HG02870 (cell line): ENCODE results near the gene ASCL3.
"Not testable (repeated sequence)": the region's sequence is repeated elsewhere in the genome, so short reads cannot be mapped to it uniquely, and the experiment has no call there.

ENCODE experiments used
- ATAC-seq: cut with Tn5 transposase; IDR thresholded peaks from one replicate; pipeline ENCODE4 v1.9.1; 2021; ENCODE audit warnings: mild to moderate bottlenecking, moderate library complexity; ENCODE audit not compliant: unreplicated experiment

Gene ASCL3, protein sequence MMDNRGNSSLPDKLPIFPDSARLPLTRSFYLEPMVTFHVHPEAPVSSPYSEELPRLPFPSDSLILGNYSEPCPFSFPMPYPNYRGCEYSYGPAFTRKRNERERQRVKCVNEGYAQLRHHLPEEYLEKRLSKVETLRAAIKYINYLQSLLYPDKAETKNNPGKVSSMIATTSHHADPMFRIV

DNA sequence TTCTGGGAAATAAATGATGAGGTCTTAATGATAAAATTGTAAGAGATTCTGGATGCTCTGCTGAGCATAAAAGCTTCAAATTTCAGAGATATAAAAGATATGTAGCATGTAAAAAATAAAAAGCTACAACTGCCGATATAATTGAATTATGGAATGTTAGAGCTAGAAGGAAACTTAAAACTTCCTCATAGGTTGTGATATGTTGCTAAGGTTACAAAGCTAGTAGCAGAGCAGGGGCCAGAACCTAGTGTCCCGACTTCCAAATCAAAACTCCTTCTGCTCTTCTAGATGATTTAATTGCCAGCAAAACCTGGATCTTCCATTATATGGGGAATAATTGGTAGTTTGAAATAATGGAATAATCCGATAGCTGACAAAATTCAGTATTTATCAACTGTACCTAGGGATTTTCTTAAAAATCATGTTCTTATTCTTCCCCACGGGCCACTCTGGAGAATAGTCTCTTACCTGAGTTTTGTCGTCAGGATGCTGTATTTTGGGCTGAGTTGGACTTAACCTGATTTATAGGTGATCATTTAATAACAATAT lies at the start of gene ASCL3:
Gene ASCL3 (minus strand): TSS at position 499 of the 549 bp plus-strand sequence. CDS start 4,855 bp downstream, outside the sequence.
- ATAC-seq, result no peak

DNA sequence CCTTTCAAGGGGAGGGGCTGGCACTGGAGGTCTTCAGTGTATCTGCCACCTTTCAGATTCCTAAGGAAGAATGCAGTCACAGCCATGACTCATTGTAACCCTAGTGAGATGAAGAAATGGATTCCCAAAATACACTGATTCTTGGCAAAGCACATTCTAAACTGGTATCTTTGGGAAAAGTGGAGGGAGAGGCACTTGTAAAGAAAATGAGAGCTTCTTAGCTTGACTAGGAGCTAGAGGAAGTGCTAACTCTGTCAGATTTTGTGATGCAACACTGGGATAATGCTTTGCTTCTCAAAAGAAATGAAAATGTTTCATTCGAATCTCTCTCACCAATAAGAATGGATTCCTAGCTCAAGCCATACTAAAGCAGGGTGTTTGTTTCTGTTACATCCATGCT lies 46.6 kb upstream of the ASCL3 start:
- ATAC-seq, result no peak

DNA sequence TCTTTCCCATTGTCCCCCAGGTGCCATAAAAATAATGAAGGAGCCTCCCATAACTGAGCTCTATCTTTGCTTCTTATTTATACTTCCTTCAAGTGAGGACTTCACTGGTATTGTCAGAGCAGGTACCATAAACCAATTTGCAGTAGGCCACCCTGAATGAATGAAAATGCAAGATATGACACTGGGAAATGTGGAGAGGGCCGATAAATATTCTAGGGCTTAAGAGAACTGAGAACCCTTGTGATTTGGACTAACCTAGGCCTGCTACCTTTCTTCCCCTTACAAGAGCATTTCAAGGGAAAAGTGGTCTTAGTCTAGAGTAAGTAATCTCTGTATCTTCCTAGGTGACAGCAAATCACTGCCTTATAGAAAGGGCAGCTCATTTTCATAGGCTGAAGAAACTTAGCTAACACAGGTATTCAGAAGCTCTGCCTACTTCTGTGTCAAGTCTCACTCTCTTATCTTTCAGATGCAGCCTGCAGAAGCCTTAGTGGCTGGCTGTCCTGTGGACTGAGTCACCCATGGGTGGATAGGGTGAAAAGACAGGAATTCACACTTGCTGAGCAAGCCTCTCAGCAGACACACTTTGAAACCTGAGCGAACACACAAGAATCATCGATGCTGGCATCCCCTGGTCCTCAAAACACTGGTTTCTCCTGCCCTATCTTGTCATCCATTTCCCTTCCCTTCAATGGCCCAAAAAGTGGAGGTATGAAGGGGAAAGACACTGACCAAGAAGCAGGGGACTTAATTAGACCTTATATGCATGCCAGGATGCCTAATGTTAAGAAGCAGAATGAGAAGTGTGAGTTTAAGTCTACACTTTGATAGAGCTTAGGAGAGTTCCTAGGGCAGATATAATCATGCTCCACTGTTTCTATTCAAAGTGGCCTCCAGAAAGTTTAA lies 45.8 kb upstream of the ASCL3 start:
- no peak for ATAC-seq

DNA sequence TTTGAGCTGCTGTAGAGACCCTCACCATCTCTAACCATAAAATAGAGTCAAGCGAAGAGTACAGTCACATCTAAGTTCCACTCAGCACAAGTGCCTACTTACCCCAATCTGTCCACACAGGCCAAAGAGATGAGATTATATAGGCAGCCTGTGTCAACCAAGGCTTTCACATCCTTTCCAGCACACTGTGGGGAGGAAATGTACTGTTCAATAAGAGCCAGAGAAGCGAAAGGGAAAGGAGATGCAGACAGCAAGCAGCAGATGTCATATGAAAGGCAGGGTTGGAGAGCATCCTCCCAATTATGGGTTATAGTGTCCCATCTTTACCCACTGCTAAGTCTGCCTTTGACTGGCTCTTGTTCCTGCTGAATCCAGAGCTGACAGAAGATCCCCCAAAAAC lies 44.6 kb upstream of the ASCL3 start:
- ATAC-seq, result no peak

DNA sequence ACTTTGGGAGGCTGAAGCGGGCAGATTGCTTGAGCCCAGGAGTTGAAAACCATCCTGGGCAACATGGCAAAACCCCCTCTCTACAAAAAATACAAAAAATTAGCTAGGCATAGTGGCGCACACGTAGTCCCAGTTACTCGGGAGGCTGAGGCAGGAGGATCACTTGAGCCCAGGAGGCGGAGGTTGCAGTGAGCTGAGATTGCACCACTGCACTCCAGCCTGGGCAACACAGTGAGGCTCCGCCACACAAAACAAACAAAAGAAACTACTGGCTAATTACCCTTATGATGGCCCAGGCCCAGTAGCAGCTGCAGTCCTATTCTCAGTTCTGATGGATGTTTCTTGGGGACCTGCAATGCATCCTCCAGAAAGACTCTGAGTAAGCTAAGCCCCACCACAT lies 44.0 kb upstream of the ASCL3 start:
- not testable (repeated sequence) for ATAC-seq

DNA sequence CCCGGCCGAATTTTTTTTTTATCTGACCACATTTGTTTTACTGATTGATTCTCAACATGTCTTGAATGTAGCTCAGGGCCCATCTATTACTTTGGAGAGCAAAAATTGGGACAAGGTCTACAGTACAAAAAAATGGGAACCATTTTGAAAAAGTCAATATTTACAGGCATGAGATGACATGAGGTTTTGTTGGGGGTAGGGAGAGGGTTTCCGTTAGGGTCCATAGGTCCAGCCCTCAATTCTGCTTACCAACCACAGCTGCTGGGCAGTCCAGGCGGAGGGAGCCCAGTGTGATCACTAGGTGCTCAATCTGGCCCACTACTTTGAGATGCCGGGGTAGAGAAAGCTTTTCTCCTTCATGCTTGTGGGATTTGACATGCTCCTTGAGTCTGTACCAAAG lies 42.6 kb upstream of the ASCL3 start:
- no peak for ATAC-seq

DNA sequence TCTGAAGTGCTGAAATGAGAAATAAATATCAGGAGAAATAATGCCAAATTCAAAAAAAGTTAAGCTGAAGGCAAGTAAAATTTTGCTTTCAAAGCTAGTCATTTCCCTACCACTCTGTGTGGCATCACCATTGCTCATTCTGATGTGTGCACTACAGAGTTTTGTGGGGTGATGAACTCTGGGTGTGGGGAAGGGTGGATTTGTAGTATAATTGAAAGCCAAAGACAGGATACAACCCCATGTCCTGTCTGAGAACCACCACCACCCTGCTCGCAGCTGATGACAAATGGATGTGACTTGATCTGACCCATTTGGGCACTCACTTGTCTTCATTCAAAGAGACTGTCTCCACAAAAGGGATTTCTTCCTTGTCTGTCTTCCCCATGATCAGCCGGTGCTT lies 40.7 kb upstream of the ASCL3 start:
- no peak for ATAC-seq

DNA sequence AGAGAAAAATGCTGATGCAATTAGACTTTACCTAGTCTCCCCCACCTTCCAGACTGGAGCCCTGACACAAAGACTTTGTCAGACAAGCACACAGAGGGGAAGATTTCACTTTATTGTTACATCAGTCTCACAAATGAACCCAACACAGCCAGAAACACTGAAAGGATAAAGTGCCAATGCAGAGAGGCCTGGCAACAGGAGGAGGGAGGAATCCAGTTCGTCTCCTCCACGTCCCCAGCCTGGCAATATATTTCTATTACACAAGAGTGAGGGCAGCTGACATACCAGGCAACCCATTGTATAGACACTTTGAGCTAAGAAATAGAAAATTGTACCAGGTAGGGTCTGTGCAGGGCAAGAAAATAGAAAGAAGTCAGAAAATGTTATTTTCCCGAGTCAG lies 37.7 kb upstream of the ASCL3 start:
- no peak for ATAC-seq

DNA sequence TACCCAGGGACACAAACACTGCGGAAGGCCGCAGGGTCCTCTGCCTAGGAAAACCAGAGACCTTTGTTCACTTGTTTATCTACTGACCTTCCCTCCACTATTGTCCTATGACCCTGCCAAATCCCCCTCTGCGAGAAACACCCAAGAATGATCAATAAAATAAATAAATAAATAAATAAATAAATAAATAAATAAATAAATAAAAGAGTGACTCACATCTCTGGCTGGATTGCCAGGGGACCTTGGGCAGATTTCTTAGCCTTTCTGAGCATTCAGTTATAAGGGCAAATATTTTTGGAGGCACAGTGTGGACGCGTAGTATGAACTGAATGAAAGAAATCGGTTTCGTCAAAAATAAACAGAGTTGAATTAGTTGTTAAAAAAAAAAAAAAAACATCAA lies 36.5 kb upstream of the ASCL3 start:
- ATAC-seq, result not testable (repeated sequence)

DNA sequence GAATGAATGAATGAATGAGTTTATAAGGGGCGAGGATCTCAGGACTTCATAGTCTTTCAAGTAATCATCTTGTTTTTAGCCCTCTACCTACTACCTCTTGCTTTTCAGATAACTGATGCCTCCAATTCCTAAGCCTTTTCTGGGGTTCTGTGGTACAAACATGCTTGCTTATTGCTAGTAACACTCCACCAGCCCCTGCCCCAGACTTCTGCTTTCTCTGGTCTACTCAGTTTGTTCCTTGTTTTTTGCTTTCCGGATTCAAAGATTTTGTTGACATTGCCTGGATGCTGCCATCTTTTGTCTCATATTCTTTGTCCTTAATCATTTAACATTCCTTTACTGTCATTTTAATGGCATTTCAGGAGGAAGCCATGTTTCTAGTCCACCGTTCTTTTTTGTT lies 30.3 kb upstream of the ASCL3 start:
- ATAC-seq, result no peak

DNA sequence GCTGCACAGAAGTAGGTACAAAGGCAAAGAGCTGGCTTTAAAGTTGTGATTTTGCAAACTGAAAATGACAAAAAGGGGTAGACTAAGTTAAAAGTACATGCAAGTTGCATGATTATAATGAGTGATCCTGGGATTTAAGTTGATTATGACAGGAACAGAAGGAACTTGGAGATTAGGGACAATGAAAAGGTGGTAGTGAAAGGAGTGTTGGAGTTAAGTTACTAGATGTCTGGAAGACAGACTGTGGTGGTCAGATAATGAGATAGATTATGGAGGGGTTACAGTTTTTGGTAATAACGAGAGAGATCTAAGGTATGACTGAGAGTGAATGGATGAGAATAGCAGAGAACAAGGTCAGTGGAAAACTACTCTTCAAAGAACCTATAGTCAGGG lies 29.1 kb upstream of the ASCL3 start:
- no peak for ATAC-seq

DNA sequence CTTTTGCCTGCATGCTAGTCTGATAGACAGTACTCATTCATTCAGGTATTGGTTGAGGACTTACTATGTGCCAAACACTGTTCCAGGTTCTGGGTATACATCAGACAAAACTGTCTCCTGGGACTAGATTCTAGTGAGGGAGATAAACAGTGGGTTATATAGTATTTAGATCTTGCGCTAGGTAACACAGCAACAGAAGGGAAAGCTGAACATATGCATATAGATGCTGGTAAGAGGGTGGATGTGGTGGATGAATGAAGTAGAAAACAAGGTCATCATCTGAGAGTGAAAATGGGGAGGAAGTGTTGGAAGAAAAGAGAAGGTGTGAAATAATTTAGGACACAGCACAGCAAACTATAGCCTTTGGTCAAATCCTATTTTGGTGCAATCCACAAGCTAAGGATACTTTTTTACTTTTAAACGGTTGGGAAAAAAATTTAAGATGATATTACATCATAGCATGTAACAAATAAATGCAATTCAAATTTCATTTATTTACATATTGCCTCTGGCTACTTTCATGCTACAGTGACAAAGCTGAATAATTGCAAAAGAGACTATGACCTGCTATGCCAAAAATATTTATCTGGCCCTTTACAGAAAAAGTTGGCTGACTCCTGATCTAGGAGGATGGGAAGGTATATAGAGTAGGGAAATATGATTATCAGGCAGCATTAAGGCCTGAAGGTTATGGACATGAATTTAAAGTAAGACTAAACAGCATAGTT lies 28.5 kb upstream of the ASCL3 start:
- ATAC-seq, result no peak

DNA sequence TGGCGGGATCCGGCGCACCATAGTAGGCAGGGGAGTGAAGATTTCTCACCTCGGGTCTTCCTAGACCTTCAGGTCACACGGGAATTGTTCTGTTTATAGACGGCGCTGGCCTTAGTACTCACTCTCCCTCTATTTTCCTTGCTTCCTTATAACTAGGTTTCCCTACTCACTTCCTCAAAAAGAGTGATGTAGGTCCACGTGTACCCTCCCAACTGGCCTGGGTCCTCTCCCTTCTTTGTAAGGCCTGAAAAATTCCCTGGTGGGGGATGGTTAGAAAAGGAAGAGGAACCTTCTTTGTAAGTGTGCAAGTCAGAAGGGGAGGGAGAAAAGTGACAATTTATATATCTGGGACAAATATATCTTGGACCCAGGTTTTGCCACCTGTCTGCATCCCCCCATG lies 24.4 kb upstream of the ASCL3 start:
- ATAC-seq, result no peak

DNA sequence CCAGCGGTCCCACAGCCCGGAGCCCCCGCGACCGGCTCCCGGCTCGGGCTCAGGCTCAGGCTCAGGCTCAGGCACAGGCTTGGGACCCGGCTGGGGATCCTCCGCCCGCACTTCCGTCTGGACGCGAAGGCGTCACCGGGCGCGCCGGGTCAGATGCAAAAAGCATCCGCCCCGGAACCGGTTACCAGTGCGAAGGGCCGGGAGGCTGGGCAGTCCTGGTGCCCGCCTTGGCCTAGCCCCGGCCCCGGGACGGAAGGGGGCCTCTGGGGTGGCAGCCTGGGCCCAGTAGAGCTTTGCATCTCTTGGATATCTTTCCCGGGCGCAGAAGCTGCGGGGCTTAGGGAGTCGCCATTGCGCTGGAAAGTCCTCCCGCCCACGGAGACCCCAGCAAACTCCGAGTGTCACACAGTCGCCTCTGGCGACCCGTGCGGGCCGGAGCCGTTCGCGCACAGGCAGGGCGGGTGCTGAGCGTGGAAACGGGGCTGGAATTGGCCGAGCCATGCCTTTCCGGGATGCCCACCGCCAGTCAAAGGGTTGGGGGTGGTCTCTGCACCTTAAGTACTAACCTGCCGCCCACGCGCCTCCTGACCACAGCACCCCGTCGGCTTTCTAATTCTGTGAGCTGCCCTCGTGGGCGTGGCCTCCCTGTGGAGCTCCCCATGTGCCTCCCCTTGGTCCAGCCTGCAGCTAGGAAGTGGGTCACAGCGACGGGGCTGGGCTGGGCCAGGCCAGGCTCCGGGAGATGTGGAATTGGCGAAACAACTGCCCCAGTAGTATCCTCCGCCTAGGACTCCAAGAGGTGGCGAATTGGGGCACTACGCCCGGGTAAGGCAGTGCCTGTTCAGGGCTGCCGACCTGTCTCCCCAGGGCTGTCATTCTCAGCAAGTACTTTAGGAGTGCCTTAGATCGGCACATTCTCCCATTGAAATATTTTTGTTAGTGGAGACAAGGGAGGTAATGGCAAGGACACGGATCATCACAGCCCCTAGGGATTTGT lies 21.8 kb upstream of the ASCL3 start, which contains the start of gene TMEM9B:
Gene TMEM9B (minus strand): TSS at position 119 of the 997 bp plus-strand sequence. CDS start 129 bp downstream, outside the sequence.
- ATAC-seq, result peak; percentile 68

DNA sequence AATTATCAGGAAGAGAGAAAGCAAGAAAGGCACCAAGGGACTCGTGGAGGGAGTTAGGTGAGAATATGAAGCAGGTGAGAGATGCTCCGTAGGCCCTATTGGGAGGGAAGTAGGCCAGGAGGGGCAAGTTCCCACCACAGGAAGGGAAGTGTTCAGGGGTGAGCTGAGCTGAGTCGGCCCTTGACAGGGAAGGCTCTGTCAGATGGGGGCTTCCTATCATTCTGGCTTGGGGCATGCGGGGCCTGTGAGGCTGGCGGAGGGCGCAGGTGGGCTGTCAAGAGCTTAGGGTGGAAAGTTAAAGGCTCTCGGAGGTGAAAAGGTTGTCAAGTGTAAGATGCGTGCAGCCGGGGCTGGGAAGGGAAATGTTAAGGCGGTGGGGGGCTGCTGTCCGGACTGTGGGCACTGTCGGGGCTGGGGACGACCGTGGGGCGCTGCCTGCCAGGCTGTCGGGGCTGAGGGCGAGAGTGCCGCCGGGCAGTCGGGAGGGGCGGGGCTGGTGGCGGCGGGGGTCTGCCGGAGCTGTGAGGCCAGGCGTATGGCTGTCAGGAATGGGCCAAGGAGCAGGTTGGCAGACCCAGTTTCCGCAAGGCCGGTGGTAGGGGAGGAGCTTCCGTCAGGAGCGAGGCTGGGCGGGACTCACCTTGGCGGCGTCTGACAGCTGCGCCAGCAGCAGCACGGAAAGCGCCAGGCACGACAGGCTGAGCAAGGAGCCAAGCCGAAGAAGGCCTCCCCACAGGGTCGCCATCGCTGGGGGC lies 20.9 kb upstream of the ASCL3 start:
- peak; percentile 60 for ATAC-seq

DNA sequence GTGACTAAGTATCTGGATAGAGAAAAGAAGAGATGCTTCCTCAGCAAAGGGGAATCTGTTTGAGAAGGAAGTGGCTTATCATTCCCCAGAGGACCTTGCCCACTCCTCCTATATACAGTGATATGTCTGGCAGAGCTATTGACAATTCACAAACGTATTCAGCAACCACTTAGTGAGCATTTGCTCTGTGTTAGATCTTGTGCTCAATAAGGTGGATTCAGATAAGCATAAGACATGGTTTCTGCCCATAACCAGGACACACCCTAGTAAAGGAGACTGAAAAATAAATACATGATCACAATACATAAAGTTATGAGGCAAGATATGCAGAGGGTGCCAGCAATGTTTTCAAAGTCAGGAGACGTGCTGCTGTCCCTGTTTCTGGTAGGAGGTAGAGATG lies 20.0 kb upstream of the ASCL3 start:
- ATAC-seq, result no peak

DNA sequence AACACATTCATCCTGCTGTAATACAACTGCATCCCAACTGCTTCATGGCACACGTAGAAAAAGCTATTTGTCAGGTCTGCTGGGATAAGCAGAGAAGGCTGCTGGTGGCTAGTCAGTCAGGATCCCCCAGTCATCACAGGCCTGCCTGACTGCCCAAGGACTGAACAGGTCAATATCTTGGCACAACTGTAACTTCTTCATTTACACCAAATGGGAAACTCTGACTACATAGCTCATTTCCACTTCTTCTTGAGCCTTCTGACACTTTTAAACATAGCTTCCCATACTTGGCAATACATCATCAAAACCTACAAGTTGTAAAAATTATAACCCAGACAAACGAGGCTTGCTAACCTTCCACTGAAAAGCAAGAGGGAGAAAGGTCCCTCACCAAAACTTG lies 18.6 kb upstream of the ASCL3 start:
- no peak for ATAC-seq

DNA sequence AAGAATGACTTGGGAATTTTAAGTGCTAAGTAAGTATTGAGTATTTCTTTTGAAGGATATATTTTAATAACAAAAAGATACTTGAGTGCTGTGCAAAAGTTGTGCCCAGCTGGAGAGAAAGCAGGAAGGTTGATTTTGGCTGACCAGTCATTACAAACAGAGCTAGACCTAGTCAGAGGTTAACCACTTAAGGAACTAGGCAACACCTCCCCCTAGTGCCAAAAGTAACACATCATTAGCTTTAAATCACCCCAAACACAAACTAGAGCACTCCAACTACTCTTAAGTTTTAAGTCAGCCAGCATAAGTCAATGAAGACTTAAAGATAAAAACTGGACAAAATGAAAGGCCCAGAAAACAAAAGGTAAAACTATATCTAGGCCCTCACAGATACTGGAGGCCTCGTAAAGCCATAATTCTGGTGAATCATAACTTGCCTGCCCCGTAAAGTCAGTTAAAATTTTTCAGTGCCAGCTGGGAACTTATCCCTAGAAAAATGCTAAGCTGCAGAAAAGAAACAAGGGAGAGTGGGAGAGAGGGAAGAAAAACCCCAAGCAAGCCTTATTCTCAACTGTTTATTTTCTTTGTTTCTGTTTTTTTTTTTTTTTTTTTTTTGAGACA lies 16.8 kb upstream of the ASCL3 start:
- ATAC-seq, result peak; percentile 48

DNA sequence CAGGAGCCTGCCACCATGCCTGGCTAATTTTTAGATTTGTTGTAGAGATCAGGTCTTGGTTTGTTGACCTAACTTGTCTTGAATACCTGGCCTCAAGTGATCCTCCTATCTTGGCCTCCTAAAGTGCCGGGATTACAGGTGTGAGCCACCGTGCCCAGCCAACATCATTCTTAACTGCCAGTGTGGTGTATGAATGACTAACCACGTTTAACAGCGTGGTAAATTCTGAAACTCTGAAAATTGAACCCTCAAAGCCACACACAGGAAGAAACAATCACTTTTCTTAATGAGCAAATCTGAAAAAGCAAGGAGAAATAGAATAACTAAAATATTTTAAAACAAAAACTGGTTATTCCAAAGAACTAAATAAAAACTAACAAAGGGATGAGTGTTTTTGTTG lies 14.0 kb upstream of the ASCL3 start:
- ATAC-seq, result no peak
